Limb (tissue), 2 donors: ENCODE data around the gene CACNA2D4.
A peak's percentile ranks its signal among the peaks of the same experiment; 100 is the strongest.

Source experiments
- DNase-seq, 2 donors: peaks; one replicate each; pipeline ENCODE4 v3.0.0-alpha.2; 2016; ENCODE audit errors: extremely low spot score in 2 of 2

Gene CACNA2D4

DNA sequence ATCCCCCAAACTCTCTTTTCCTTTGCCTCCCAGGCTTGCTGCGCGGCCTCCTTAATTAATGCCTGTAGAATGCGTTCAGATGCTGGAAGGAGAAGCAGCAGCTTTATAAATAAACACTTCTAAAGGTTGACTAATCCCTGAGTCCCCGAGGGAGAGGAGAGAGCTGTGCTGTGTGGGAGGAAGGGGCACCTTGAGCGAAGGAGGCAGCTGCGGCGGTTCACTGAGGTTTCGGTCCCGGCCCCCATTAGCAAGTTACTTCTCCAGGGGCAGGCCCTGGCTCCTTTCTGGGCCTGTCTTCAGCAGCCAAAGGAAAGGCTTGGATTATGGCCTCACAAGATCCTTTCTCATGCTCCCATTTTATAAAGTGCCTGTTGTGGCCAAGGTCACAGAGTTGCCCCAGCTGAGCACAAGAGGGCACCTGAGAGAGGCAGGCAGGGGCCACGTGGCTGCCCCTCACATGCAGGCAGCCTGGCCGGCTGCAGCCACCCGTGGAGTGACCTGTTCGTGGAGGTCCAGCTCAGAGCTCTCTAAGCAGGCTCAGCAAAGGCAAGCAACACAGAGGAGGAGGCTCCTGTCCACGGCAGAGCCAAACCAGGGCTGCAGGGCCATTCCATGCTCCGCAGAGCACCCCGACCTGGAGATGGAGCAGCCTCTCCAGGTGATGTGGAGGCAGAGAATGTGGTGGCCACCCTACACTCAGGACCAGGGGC is 15.0 kb upstream of the CACNA2D4 start:
- no peak for DNase-seq

DNA sequence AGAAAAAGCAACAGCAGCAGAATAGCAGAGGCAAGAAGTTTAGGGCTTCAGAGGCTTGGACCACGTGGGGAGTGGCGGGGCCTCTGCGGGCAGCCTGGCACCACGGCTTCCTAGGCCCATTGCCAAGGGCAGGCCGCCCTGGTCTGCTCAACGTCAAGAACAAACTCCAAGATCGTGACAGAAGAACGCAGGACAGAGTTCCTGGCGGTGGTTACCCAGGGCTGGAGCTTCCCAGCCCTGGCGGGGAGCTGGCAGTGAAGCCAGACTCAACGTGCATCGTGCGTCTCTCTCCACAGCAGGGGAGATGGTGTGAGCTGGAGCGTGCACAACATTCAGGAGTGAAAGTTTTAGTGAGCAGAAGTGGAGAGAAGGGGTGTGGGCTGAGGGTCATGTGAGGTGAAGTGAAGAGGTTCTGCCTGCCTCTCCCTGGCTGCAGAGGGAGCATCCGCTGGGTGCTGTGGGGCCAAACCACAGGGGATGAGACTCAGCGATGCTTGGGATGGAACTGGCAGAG is 13.9 kb upstream of the CACNA2D4 start:
- DNase-seq, result peak in 1 of 2 donors; percentile 51

DNA sequence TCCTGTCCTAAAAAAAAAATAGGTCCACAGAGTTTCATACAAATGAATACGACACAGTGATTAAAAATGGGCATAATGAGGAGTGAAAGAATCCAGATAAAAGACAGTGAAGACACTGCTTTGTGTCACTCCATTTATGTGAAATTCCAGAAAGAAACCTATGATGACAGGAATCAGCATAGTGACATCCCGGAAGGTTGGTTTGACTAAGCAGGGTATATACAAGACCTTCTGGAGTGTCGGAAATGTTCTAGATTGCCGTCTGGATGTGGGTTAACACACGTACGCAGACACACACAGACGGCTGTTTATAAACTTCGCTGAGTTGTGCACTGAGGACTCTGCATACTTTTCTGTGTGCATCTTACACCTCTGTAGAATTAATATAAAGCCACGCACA is 13.2 kb upstream of the CACNA2D4 start:
- DNase-seq, result no peak

DNA sequence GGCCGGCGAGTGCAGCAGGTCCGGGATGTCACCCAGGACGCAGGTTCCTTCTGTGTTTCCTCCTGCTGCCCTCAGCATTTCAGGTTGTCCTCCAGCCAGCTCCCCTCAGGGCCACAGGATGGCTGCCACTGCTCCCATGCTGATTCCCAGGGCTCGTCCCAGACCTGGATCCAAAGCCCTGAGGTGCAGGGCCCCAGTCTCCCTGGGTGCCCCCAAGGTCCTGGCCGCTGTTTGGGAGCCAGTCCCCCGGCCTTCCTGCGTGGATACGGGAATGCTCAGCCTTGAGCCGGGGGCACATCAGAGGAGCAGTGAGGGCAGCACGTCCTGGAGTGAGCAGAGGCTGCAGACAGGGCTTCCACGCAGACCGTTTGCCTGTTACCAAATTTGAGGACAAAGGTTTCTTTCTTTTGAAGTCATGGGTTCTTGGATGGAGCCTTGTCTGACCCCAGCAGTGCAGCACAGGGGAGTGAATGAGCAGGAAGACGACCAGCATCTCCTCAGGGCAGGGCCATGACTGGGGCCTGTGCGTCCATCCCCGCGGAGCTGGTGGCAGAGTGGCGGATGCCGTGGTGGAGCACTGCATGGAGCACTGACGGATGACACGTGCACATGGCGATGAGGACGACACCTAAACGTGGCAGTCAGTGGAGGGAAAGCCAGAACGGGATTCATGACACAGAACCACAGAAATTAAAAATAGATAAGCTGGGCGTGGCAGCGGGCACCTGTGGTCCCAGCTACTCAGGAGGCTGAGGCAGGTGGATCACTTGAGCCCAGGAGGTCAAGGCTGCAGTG is 12.5 kb upstream of the CACNA2D4 start:
- peak in 1 of 2 donors; percentile 19 for DNase-seq

DNA sequence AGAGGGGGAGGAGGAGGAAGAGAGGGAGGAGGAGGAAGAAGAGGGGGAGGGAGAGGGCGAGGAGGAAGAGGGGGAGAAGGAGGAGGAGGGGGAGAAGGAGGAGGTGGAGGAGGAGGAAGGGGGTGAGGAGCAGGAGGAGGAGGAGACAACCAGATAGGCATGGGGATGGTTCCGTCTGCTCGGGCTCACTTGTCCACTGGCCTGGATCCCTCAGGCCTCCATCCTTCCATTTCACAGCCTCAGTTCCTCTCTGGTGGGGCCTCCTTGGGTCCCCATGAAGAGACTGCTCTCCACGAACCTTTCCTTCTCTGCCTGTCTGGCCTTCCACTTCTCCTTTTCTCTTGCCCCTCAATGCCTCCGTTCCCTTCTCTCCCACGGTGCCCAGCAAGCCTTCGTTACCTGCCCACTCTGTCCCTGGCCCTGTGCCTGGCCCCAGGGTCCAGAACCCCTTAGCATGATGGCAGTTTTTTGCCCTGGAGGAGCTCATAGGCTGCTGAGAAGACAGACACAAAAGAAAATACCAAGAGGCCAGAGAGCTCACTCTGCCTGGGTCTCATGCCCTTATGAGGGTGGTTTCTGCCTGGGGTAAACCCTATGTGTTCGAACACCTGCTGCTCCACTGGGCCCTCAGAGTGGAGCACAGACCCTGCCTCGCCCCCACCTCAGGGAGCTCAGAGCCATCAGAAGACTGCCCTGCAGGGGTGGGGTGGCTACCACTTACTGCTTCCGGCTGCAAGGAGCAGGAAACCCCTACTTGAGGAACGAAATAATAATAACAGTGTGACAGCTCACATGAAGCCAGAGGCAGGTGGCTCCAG is 11.7 kb upstream of the CACNA2D4 start:
- peak in 1 of 2 donors; percentile 22 for DNase-seq

DNA sequence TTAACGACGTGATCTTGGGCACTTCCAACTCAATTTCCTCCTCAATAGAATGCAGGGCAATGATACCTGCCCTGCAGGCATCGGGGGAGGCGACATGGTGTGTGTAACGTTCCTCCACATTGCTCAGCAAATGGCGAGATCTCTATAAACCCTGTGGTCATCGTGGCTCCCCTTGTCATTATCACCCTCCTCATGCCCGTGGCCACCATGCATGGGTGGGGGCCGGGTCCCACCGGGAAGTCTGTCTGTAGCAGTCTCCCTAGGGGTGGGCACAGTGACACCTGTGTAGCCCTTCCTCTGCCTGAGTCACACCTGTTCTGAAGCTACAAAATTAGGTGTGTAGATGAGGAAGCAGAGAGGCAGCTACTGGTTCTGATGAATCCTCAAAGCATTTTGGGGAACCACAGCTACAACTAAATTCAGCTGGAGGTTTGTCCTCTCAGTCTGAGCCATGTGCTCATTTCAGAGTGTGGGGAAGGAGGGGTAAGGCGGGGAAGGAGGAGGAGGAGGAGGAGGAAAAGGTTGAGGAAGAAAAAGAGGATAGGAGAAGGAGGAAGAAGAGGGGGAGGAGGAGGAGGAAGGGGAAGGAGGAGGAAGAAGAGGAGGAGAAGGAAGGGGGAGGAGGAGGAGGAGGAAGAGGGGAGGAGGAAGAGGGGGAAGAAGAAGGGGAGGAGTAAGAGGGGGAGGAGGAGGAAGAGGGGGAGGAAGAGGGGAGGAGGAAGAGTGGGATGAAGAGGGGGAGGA is 11.0 kb upstream of the CACNA2D4 start:
- peak in 1 of 2 donors; percentile 12 for DNase-seq

DNA sequence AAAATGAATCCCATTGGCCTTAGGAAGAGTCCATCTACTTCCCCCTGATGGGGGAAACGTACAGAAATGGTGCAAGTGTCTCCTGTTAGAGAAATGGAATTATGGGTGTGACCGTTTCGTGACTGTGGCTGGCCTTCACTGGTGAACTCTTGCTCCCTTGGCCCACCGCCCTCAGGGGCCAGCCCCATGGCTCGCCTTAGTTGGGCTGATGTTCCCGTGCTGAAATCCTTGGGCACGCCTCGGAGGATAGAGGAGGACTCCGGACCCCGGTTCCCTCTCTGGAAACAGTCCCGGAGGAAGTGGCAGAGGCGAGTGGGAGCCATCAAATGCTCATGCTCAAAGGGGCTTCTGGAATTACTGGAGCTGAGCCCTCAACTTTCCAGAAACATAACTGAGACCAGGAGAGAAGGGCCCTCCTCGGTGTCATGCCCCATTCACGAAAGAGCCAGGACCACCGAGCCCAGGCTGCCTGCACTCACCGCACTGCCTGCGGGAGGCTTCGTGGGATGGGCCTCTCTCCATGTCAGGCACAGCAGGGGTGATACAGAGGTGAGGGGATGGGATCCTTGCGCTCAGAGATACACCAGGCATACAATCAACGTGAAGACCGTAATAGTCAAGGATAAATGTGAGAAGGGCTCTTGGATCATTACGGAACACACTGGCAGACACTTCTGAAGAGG is 10.1 kb upstream of the CACNA2D4 start:
- peak in 1 of 2 donors; percentile 16 for DNase-seq

DNA sequence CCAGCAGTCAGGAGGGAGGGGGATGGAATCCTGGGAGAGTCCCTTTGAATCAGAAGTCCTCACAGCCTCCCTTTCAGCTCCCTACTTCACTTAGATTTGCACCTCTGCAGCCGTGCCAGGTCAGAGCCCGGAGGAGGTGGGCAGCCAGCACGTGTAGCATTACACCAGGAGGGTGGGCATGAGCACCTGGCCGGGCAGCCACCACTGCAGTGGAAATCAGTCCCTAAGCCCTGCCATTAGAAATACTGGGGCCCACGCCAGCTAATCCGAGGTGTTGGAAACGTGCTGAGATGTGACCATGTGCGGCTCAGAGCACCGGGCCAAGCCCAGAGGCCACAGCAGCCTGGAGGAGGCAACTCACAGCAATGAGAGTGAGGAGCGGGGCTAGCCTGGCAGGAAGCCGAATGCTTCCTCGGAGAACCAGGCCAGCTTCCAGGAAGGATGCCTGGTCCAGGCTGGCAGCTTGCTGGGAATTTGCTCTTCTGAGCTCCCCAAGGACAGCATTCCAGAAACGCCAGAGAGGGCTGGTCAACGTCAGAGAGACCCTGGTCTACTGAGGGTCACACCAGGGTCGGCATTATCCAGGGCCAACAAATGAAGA is 9.4 kb upstream of the CACNA2D4 start:
- DNase-seq, result peak in 1 of 2 donors; percentile 36

DNA sequence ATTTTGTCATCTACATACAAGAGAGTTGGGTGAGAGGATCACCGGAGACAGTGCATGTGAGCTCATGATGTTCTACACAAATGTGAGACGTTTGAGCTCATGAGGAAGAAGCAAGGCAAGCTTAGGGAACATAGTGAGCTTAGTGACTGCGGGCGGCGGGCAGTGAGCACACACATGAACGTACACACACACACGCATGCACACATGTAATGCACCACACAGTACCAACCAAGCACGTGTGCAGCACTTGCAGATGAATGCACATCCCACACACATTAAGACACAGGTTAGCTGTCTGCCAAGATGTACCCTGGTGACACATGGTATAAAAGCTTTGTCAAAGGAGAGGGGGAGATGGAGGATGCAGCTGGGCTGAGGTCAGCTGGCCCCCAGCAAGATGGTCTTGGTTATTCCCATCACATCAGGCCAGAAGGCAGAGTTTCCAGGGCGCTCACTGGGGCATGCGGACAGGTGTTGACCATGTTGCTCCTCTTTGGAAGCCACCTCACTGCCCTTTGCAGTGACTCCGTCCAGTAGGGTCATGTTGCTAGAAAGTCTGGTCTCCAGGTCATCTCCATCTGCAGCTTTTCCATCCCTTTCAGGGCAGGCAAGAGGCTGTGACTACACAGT is 8.7 kb upstream of the CACNA2D4 start:
- DNase-seq, result peak in 1 of 2 donors; percentile 17

DNA sequence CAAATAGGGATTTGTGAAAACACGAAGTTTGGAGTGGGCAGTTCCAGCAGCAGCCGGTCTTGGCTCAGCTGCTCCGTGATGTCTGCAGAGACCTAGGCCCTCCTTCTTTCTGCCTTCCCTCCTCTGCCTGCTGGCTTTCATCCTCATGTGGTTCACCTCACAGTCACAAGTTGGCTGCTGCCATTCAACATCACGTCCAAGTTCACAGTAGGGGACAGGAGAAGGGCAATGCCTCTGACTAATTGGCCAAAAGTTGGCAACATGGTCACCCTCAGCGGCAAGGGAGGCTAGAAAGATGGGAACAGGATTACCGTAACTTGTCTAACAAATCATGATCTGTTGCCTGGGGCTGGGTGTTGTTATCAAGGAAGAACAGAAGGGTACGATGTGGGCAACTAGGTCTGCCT is 7.8 kb upstream of the CACNA2D4 start:
- DNase-seq, result peak in 1 of 2 donors; percentile 17

DNA sequence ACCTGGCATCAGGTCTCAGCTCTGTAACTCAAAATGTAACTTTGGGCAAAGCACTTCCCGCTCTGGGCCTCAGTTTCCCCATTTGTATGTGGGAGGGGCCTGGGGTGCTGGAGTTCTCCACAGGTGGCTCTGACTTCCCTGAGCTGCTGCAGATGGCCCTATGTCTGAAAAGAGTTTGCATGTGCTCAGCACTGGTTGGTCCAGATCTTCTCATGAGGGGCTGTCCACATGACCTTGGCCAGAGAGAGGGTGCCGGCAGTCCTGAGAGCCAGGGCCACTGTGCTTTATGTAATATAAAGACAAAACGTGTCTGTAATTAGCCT is 7.2 kb upstream of the CACNA2D4 start:
- peak in 1 of 2 donors; percentile 15 for DNase-seq

DNA sequence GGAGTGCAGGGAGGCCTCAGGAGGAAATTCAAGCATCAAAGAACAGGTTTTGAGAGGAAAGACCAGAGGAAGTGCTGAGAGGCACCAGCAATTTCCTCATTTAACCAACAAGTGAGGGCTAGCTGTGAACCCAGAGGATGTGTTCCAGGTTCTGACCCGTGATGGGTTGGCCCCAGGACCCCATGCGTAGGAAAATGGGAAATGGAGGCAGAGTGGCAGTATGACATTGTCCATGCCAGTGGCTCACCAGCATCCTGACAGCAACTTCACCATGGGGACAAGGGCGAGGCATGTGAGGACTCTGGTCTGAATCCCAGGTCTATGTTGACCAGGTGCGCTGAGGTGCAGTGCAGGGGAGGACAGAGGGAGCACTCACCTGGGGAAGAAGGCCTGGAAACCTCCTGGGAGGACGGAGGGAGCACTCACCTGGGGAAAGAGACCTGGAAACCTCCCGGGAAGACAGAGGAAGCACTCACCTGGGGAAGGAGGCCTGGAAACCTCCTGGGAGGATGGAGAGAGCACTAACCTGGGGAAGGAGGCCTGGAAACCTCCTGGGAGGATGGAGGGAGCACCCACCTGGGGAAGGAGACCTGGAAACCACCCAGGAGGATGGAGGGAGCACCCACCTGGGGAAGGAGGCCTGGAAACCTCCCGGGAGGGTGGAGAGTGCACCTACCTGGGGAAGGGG is 6.7 kb upstream of the CACNA2D4 start:
- DNase-seq, result peak in 1 of 2 donors; percentile 16

DNA sequence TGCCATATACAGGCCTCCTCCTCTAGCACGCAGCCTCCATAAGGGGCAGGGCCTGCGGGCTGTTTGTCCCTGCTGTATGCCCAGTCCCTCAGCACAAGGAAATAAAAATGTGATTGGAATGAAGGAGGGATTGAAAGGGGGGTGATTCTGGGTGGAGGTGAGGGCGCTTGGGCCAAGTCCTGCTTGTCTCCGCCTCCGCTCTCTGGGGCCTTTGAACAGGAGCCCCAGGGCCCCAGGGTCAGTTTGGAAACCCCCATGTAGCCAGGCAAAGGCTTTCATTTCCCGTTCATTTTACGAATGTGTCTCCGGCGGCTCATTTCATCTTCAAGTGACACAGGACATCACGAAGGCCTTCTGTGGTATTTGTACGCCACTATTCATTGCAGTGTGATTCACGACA is 4.5 kb upstream of the CACNA2D4 start:
- peak in 1 of 2 donors; percentile 8 for DNase-seq

DNA sequence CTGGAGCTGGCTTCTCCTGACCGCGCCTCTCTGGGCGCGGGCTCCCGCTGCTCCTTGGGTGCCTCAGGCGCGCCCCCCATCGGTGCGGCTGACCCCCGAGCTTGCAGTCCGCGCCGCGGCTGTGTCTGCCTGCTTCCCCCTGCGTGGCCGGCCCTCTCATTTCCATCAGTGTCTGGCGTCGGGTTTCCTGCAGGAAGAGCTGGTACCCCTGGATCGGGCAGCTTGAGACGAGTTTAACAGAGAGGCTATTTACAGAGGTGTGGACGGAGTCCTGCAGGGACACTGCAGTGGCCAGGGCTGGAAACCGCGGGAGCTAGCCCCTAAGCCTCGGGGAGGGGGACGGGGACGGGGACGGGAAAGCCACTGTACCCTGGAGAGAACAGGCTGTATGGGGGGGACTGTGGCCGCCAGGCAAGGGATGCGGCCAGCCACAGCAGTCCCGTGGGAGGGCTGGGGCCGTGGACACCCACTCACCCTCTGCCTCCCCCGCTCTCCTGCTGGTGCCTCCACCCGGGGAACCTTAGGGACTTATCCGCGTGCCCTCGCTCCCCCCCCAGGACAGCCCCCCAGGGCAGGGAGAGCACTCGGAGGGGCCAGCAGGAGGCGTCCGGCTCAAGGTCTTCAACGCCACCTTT is 3.7 kb upstream of the CACNA2D4 start:
- peak in 1 of 2 donors; percentile 29 for DNase-seq

DNA sequence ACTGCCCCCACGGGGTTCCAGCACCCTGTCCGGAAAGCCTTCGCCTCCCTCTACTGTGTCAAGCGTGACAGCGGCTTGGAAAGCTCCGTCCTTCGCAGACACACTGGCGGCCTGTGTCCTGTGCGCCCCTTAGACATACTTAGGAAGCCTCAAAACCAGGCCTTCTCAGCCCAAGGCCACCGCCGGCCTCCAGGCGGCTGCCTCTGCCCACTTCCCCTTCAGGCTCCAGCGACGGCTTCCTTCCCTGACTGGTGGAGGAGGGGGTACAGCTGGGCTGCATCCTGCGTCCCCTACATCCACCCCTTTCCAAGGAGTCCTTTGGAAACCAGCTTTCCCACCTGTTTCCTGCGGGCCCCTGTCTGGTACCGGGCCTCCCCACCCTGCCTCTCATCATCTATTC is 2.5 kb upstream of the CACNA2D4 start:
- no peak for DNase-seq

DNA sequence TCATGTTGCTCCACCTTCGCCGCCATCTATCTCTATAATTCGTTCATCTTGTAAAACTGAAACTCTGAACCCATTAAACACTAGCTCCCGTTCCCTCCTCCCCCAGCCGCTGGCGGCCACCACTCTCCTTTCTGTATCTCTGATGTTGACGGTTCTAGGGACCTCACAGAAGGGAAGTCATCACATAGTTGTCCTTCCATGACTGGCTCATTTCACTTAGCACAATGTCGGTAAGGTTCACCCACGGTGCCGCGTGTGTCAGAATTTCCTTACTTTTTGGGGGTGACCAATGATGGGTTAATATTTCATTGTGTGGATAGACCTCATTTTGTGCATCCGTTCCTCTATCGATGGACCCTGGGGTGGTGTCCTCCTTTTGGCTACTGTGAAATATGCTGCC is 2.0 kb upstream of the CACNA2D4 start:
- no peak for DNase-seq

DNA sequence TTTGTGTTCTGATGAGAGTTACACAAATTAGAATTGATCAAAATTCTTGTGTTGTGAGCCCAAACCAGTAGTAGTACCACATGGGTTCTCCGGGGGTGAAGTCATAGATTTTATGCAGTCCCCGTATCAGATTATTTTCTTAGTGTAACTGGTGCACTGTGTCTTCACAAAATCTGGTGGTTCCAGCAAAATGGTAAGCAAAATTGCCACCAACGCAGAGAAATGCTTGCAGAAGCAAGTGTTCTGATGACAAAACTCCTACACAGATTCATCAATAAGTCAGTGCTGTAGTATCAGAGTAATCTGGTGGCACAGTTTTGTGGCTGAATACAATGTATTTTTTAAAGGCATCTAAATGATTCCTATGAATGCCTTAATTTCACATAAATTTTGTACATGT is 1.3 kb upstream of the CACNA2D4 start:
- DNase-seq, result no peak

DNA sequence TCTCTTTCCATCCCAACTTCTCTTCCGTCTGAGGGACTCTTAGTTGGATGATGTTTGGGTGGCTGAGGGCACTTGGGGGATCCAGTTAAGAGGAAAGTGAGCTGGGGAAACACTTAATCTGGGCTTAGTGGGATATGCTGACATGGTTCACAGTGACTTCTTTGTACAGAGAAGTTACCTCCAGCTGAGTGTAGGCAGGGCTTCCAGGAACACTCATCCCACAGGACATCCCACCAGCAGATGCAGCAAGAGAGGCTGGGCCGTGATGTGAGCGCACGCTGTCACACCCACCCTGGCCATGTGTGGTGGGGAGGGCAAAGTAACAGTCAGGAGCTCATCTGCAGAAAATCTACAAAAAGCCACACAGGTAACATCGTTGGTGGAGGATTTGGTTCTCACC is 832 bp upstream of the CACNA2D4 start:
- DNase-seq, result no peak

DNA sequence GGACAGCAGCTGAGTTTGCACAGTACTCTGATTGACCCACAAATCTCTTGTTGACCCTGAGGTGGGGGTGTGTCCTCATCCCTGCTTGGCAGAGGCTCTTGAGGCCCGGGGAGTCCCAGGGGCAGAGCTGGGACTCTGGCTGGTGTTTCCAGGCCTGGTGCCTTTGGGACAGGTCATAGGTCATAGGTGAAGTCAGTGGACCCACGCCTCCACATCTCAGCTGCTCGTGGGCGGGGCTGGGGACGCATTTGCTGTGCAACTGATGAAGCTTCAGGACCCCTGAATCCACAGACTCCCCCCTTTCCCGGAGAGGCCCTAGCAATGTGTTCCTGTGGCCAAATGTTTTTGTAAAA is 408 bp upstream of the CACNA2D4 start:
- no peak for DNase-seq
